Lung (tissue), 12 donors: ENCODE results near the gene DST. TPM values are rescaled to one million over a fixed set of nuclear protein-coding genes. Genes with fewer than 3 reads are reported as not detected.

Experiments used
- ATAC-seq: fragments of 200-7000 bp; cut with Tn5 transposase; one replicate; pipeline ENCODE4 v1.9.1; 2020; ENCODE audit warnings: moderate number of reproducible peaks; ENCODE audit not compliant: insufficient read depth, low FRiP score
- DNase-seq, 3 donors: peaks; one replicate each; pipeline ENCODE4 v3.0.0-alpha.2; 2013 to 2017
- H3K27ac ChIP-seq, 2 donors: one replicate each; pipeline ENCODE4 v1.5.1; 2013; ENCODE audit warnings: mild to moderate bottlenecking in 2 of 2, moderate library complexity in 2 of 2, control low read depth in 1 of 2, inconsistent platforms in 1 of 2, low read depth in 1 of 2, low read length in 1 of 2
- H3K27me3 ChIP-seq, 3 donors: one replicate each; pipeline ENCODE4 v1.5.1; 2013; ENCODE audit warnings: low read length in 2 of 3; ENCODE audit not compliant: control insufficient read depth in 3 of 3, insufficient read depth in 3 of 3
- H3K36me3 ChIP-seq, 4 donors: one replicate each; pipeline ENCODE4 v1.5.1; 2013; ENCODE audit warnings: low read length in 4 of 4, mild to moderate bottlenecking in 1 of 4, moderate library complexity in 1 of 4; ENCODE audit not compliant: control insufficient read depth in 4 of 4, insufficient read depth in 4 of 4
- H3K4me1 ChIP-seq, 5 donors: one replicate each; pipeline ENCODE4 v1.5.1; 2013; ENCODE audit warnings: low read length in 5 of 5, mild to moderate bottlenecking in 2 of 5, moderate library complexity in 1 of 5; ENCODE audit not compliant: control insufficient read depth in 5 of 5, insufficient read depth in 5 of 5
- H3K4me3 ChIP-seq: one replicate; pipeline ENCODE4 v1.5.1; 2013; ENCODE audit warnings: mild to moderate bottlenecking, control low read depth, moderate library complexity
- H3K9ac ChIP-seq, 2 donors: one replicate each; pipeline ENCODE4 v1.5.1; 2013; ENCODE audit warnings: low read length in 2 of 2, control low read depth in 1 of 2; ENCODE audit not compliant: insufficient read depth in 1 of 2
- H3K9me3 ChIP-seq, 4 donors: one replicate each; pipeline ENCODE4 v1.5.1; 2013; ENCODE audit warnings: low read length in 3 of 4, mild to moderate bottlenecking in 1 of 4, moderate library complexity in 1 of 4; ENCODE audit not compliant: control insufficient read depth in 4 of 4, insufficient read depth in 3 of 4
- CTCF ChIP-seq: IDR thresholded peaks from 2 replicates; pipeline ENCODE4 v1.5.1; 2012; ENCODE audit warnings: mild to moderate bottlenecking; ENCODE audit errors: control extremely low read depth, extremely low read depth
- WGBS, 2 donors: extraction: QIAGEN DNeasy Blood & Tissue Kit; methylation state at CpG; one replicate each; pipeline ENCODE4 v1.1.7; 2013; 5-methylcytosine and 5-hydroxymethylcytosine counted together
- polyA plus RNA-seq, 2 donors: library from polyadenylated mRNA; stranded (reverse); fragments of 200-250 nt; gene quantifications; one replicate each; pipeline ENCODE4 v1.2.1, GENCODE V29; 2013
- total RNA-seq, 2 donors: library from RNA; depleted of rRNA in 1 of 2; stranded (reverse); fragments of >200 nt in 1 of 2; gene quantifications; one replicate each; pipeline ENCODE4 v1.2.1, GENCODE V29; 2014 to 2021
- donor health status: control.
- donor health status: control.
- donor health status: Bipolar disorder and iron deficiency.
- donor health status: healthy.
- donor health status: DM: yes; HTN: yes; CAD: no.

Gene DST
- total and polyA plus RNA-seq, 4 donors = 40.7 to 835 (median 201) TPM

- 63 to 65% methylated on average over 7 of the region's 7 CpGs for WGBS, 2 donors
- no peak for TF ChIP-seq CTCF
These were observed 127.4 kb downstream of the DST start for GRCh38 chr6:56515081-56515905.

GRCh38 chr6:56514395-56514794 lies 128.3 kb downstream of the DST start:
- Histone ChIP-seq H3K4me3 (no peak overlapping the region), H3K4me1 (peaks cover 0 to 26% (median 13%) of the 10 kb centered on the region in 5 donors), H3K27ac (peak overlapping the region in 1 of 2 donors; percentile 33), H3K9me3 (no peaks in the 10 kb centered on the region), H3K27me3 (no peaks in the 10 kb centered on the region), H3K36me3 (peaks cover 4 to 58% (median 20%) of the 10 kb centered on the region in 4 donors), H3K9ac (no peak overlapping the region)
- ATAC-seq = no peak
- DNase-seq = peak in 1 of 3 donors; percentile 36
- TF ChIP-seq CTCF = no peak
- WGBS, 2 donors = 33 to 43% methylated on average over 2 of the region's 2 CpGs

More at GRCh38 chr6:56515081-56515905, 127.4 kb downstream of the DST start:
- Histone ChIP-seq H3K27ac (peak overlapping the region in 1 of 2 donors; percentile 53), H3K4me1 (peaks cover 0 to 24% (median 13%) of the 10 kb centered on the region in 5 donors), H3K36me3 (peaks cover 5 to 65% (median 19%) of the 10 kb centered on the region in 4 donors), H3K9ac (no peak overlapping the region), H3K9me3 (no peaks in the 10 kb centered on the region), H3K27me3 (no peaks in the 10 kb centered on the region), H3K4me3 (no peak overlapping the region)
- DNase-seq (no peak), ATAC-seq (no peak)

- H3K36me3 ChIP-seq = peaks cover 1 to 58% (median 22%) of the 10 kb centered on the region in 4 donors
- H3K4me1 ChIP-seq = peaks cover 0 to 29% (median 13%) of the 10 kb centered on the region in 5 donors
- no peak for TF ChIP-seq CTCF
- 83 to 100% methylated on average over 1 of the region's 1 CpG for WGBS, 2 donors
- no peaks in the 10 kb centered on the region for H3K9me3 ChIP-seq
- no peak overlapping the region for H3K4me3 ChIP-seq
- no peaks in the 10 kb centered on the region for H3K27me3 ChIP-seq
- H3K9ac ChIP-seq = no peak overlapping the region
- H3K27ac ChIP-seq = peak overlapping the region in 1 of 2 donors; percentile 54
- DNase-seq (no peak), ATAC-seq (no peak)
These were observed 129.1 kb downstream of the DST start for GRCh38 chr6:56513631-56514030.
